ENCODE results near the gene ARHGAP9. TPM values are rescaled to one million over a fixed set of nuclear protein-coding genes. Genes with fewer than 3 reads are reported as not detected.
"Not testable (repeated sequence)": the region's sequence is repeated elsewhere in the genome, so short reads cannot be mapped to it uniquely, and the experiment has no call there.

The ARHGAP9 gene
- total RNA-seq, 1 experiment from 2014 or later = 3.6 TPM

GRCh38 chr12:57441846-57442427 lies 37.7 kb downstream of the ARHGAP9 start (continued):
- TF ChIP-seq E2F5 (CRISPR knock-in tag; IDR thresholded peaks at IDR 0.05) = no peak
- TF ChIP-seq ZNF671 (CRISPR knock-in tag; IDR thresholded peaks at IDR 0.05) = no peak
- no peak for TF ChIP-seq ZNF263 (CRISPR knock-in tag; IDR thresholded peaks at IDR 0.05; ENCODE audit: low read depth)
- no peak for TF ChIP-seq EMX1 (CRISPR knock-in tag; IDR thresholded peaks at IDR 0.05)
- no peak for TF ChIP-seq TCF7 (CRISPR knock-in tag; IDR thresholded peaks at IDR 0.05; ENCODE audit: low read depth)
- TF ChIP-seq ZNF532 (CRISPR knock-in tag; IDR thresholded peaks at IDR 0.05; ENCODE audit: borderline replicate concordance) = no peak
- TF ChIP-seq CBFB (CRISPR knock-in tag; IDR thresholded peaks at IDR 0.05; ENCODE audit: low read depth) = no peak
- no peak for TF ChIP-seq TP53 (CRISPR knock-in tag; IDR thresholded peaks at IDR 0.05)

- not testable (repeated sequence) for H3K27me3 Mint-ChIP-seq (ENCODE audit: low read depth); H3K4me1 Mint-ChIP-seq; H3K4me3 Mint-ChIP-seq; H3K27ac Mint-ChIP-seq; DNase-seq (ENCODE audit: low spot score); H3K36me3 Mint-ChIP-seq; ATAC-seq
- peaks cover 12% of the 10 kb centered on the region for H3K9me3 Mint-ChIP-seq
- CTCF ChIA-PET = interaction anchor here (1.6 kb wide), 1 partner anchor 12 kb away, joined by 4 read pairs; no protein-coding TSS in a partner anchor
- POLR2A ChIA-PET = interaction anchor here (0.6 kb wide), 1 partner anchor 965 kb away, joined by 4 read pairs; no protein-coding TSS in a partner anchor
These were observed 38.3 kb downstream of the ARHGAP9 start for GRCh38 chr12:57441393-57441792.

- CTCF ChIA-PET = interaction anchor here (0.7 kb wide), 1 partner anchor 132 kb away, joined by 4 read pairs; no protein-coding TSS in a partner anchor
- peaks cover 9% of the 10 kb centered on the region for H3K27me3 Mint-ChIP-seq (ENCODE audit: low read depth)
- no peak overlapping the region for H3K4me3 Mint-ChIP-seq
- no peaks in the 10 kb centered on the region for H3K4me1 Mint-ChIP-seq
- DNase-seq (ENCODE audit: low spot score) = no peak
- no peak for ATAC-seq
- POLR2A ChIA-PET = no interaction called here
- no peak overlapping the region for H3K27ac Mint-ChIP-seq
- peaks cover 12% of the 10 kb centered on the region for H3K9me3 Mint-ChIP-seq
- H3K36me3 Mint-ChIP-seq = peaks cover 10% of the 10 kb centered on the region
- TF ChIP-seq ATF2 (CRISPR knock-in tag; IDR thresholded peaks at IDR 0.05; ENCODE audit: borderline replicate concordance, low read depth) (no peak), ARID4B (CRISPR knock-in tag; IDR thresholded peaks at IDR 0.05; ENCODE audit: borderline replicate concordance) (no peak), EMX1 (CRISPR knock-in tag; IDR thresholded peaks at IDR 0.05) (no peak), ZSCAN18 (CRISPR knock-in tag; IDR thresholded peaks at IDR 0.05) (no peak), GTF2I (CRISPR knock-in tag; conservative IDR thresholded peaks at IDR 0.05) (no peak), SMAD4 (CRISPR knock-in tag; IDR thresholded peaks at IDR 0.05) (no peak), GABPB1 (CRISPR knock-in tag; IDR thresholded peaks at IDR 0.05) (no peak), ZNF263 (CRISPR knock-in tag; IDR thresholded peaks at IDR 0.05; ENCODE audit: low read depth) (no peak), ZNF219 (CRISPR knock-in tag; IDR thresholded peaks at IDR 0.05; ENCODE audit: borderline replicate concordance) (no peak), ZBTB43 (CRISPR knock-in tag; IDR thresholded peaks at IDR 0.05) (no peak), ZNF396 (CRISPR knock-in tag; IDR thresholded peaks at IDR 0.05; ENCODE audit: borderline replicate concordance) (no peak), ZNF138 (CRISPR knock-in tag; conservative IDR thresholded peaks at IDR 0.05) (no peak)
These were observed 39.9 kb downstream of the ARHGAP9 start for GRCh38 chr12:57439762-57440266.
